T-helper 22 cell (primary cell): Measurements from ENCODE around the gene TNC.

Experiments used
- DNase-seq: peaks from one replicate; pipeline ENCODE4 v3.0.0-alpha.2; 2020; ENCODE audit warnings: low read depth

TNC gene

GRCh38 chr9:115043632-115044031 lies 74.3 kb downstream of the TNC start:
- no peak for DNase-seq

- DNase-seq, result no peak
These were observed 75.0 kb downstream of the TNC start for GRCh38 chr9:115042781-115043509.

GRCh38 chr9:115039516-115040120 lies 78.3 kb downstream of the TNC start:
- DNase-seq, result no peak

GRCh38 chr9:115038178-115038577 lies 79.8 kb downstream of the TNC start:
- DNase-seq, result no peak

- no peak for DNase-seq
These were observed 81.3 kb downstream of the TNC start for GRCh38 chr9:115036691-115037090.

GRCh38 chr9:115035841-115036612 lies 81.9 kb downstream of the TNC start:
- DNase-seq, result no peak

- no peak for DNase-seq
These were observed 83.2 kb downstream of the TNC start for GRCh38 chr9:115034801-115035200.

- DNase-seq, result no peak
These were observed 84.2 kb downstream of the TNC start for GRCh38 chr9:115033800-115034199.

- no peak for DNase-seq
These were observed 85.7 kb downstream of the TNC start for GRCh38 chr9:115032296-115032695.

- DNase-seq, result no peak
These were observed 88.0 kb downstream of the TNC start for GRCh38 chr9:115030006-115030405.

- DNase-seq, result no peak
These were observed 92.2 kb downstream of the TNC start for GRCh38 chr9:115025721-115026120.

GRCh38 chr9:115024925-115025535 lies 92.9 kb downstream of the TNC start:
- no peak for DNase-seq

- no peak for DNase-seq
These were observed 95.1 kb downstream of the TNC start for GRCh38 chr9:115022760-115023434.

GRCh38 chr9:115018547-115019435 lies 99.2 kb downstream of the TNC start:
- DNase-seq, result no peak

- DNase-seq, result no peak
These were observed 101.6 kb downstream of the TNC start for GRCh38 chr9:115016344-115016743.

- no peak for DNase-seq
These were observed 102.8 kb downstream of the TNC start for GRCh38 chr9:115015018-115015635.

- no peak for DNase-seq
These were observed 103.5 kb downstream of the TNC start for GRCh38 chr9:115014438-115014837.

- DNase-seq, result peak; percentile 49
These were observed 104.0 kb downstream of the TNC start for GRCh38 chr9:115013998-115014397.

- no peak for DNase-seq
These were observed 105.5 kb downstream of the TNC start for GRCh38 chr9:115012486-115012885.

GRCh38 chr9:115010874-115011273 lies 107.1 kb downstream of the TNC start:
- DNase-seq, result no peak
